HepG2 (cell line): ENCODE results near the gene PCSK5. TPM values are rescaled to one million over a fixed set of nuclear protein-coding genes. Genes with fewer than 3 reads are reported as not detected.
"Not testable (repeated sequence)": the region's sequence is repeated elsewhere in the genome, so short reads cannot be mapped to it uniquely, and the experiment has no call there.

ENCODE experiments used
- ATAC-seq: fragments of 200-7000 bp; cut with Tn5 transposase; 3 replicates; pipeline ENCODE4 v1.9.1; 2020; ENCODE audit warnings: mild to moderate bottlenecking, moderate library complexity
- BruUV-seq: library from RNA; stranded (reverse); fragments of 400-500 nt; replicated peaks from 2 replicates; lab custom pipeline; 2021; lab: Mats Ljungman, UMichigan
- CTCF ChIA-PET: fragments of 300-600 bp; formaldehyde crosslinking; extraction: SDS; loops from one replicate; lab custom pipeline; 2021; ENCODE audit warnings: low total read pairs, inconsistent platforms, low intra/inter-chr PET ratio; lab: Yijun Ruan, JAX
- POLR2A ChIA-PET: fragments of 350-600 bp; sonication (Branson Sonifier 250); formaldehyde crosslinking; loops from one replicate; lab custom pipeline; 2020; ENCODE audit warnings: antibody characterized with exemption, inconsistent platforms; lab: Yijun Ruan, JAX
- DNase-seq: peaks from one replicate; pipeline ENCODE4 v3.0.0-alpha.2; 2015; ENCODE audit warnings: low spot score
- FAIRE-seq: peaks from 3 replicates; lab custom pipeline; 2011; peaks lifted over from hg19 to GRCh38; lab: Jason Lieb, UNC
- H2AFZ ChIP-seq: one replicate; pipeline ENCODE4 v1.6.1; 2011; ENCODE audit warnings: low read length, inconsistent platforms
- H3K27ac ChIP-seq: fragments of 300-600 bp; 3 replicates; pipeline ENCODE4 v1.8.0; 2011; ENCODE audit warnings: mixed run types, mild to moderate bottlenecking, mixed read lengths, low read length, inconsistent platforms; ENCODE audit not compliant: insufficient read depth; ENCODE audit errors: extremely low read length
- H3K27me3 ChIP-seq, 2 experiments: fragments of 200-600 bp in 1 of 2; 2 replicates in 1 of 2; 3 replicates in 1 of 2; pipeline versions ENCODE4 v1.6.0 to v1.8.0; 2011; ENCODE audit warnings: low read length in 2 of 2, mild to moderate bottlenecking in 2 of 2, moderate library complexity in 2 of 2, inconsistent platforms in 1 of 2; ENCODE audit not compliant: insufficient read depth in 2 of 2, control insufficient read depth in 1 of 2
- H3K36me3 ChIP-seq, 2 experiments: fragments of 200-600 bp in 1 of 2; replicated peaks in 1 of 2; 2 replicates in 1 of 2; 3 replicates in 1 of 2; pipeline versions ENCODE4 v1.5.1 to v1.8.0; 2011; ENCODE audit warnings: low read length in 2 of 2, inconsistent platforms in 1 of 2; ENCODE audit not compliant: insufficient read depth in 2 of 2, control insufficient read depth in 1 of 2
- H3K4me1 ChIP-seq: 2 replicates; pipeline ENCODE4 v1.5.1; 2012; ENCODE audit warnings: low read length, inconsistent platforms; ENCODE audit not compliant: insufficient read depth
- H3K4me2 ChIP-seq: 2 replicates; pipeline ENCODE4 v1.6.0; 2011; ENCODE audit warnings: low read depth, low read length, inconsistent platforms
- H3K4me3 ChIP-seq, 3 experiments: fragments of 200-600 bp in 1 of 3; sonication (generic), shearing (Covaris generic) in 1 of 3; replicated peaks in 1 of 3; 2 replicates each; pipeline ENCODE4 v1.5.1; 2011 to 2016; ENCODE audit warnings: low read length in 3 of 3, inconsistent platforms in 2 of 3, low read depth in 2 of 3, mild to moderate bottlenecking in 2 of 3, control low read depth in 1 of 3, mixed read lengths in 1 of 3; ENCODE audit not compliant: insufficient read depth in 1 of 3
- H3K79me2 ChIP-seq: one replicate; pipeline ENCODE4 v1.6.1; 2011; ENCODE audit warnings: low read length, inconsistent platforms; ENCODE audit not compliant: insufficient read depth
- H3K9ac ChIP-seq: 2 replicates; pipeline ENCODE4 v1.6.0; 2011; ENCODE audit warnings: mild to moderate bottlenecking, low read depth, low read length, inconsistent platforms; ENCODE audit not compliant: insufficient read depth
- H3K9me3 ChIP-seq: 2 replicates; pipeline ENCODE4 v1.5.1; 2012; ENCODE audit warnings: mild to moderate bottlenecking, low read length
- H4K20me1 ChIP-seq: 2 replicates; pipeline ENCODE4 v1.6.0; 2011; ENCODE audit warnings: inconsistent platforms, mild to moderate bottlenecking, low read length, moderate library complexity; ENCODE audit not compliant: insufficient read depth
- ETV6 ChIP-seq: sonication (generic); formaldehyde crosslinking; conservative IDR thresholded peaks from 2 replicates; pipeline ENCODE4 v1.4.0; 2020; ENCODE audit warnings: missing genetic modification reagents
- MIER3 ChIP-seq: IDR thresholded peaks from 2 replicates; pipeline ENCODE4 v1.6.1; 2016; ENCODE audit warnings: missing compliant biosample characterization, borderline replicate concordance
- ZFAT ChIP-seq: sonication (generic); formaldehyde crosslinking; conservative IDR thresholded peaks from 2 replicates; pipeline ENCODE4 v1.8.1; 2023; ENCODE audit warnings: missing genetic modification reagents, inconsistent platforms
- ZFX ChIP-seq: sonication (generic); formaldehyde crosslinking; IDR thresholded peaks from 2 replicates; pipeline ENCODE4 v1.4.0; 2020; ENCODE audit warnings: mild to moderate bottlenecking, low read depth, missing genetic modification reagents, moderate library complexity
- ZNF276 ChIP-seq: sonication (generic); formaldehyde crosslinking; IDR thresholded peaks from 2 replicates; pipeline ENCODE4 v1.4.0; 2020; ENCODE audit warnings: mild to moderate bottlenecking, low read depth, missing genetic modification reagents
- WGBS: methylation state at CpG from one replicate; pipeline ENCODE4 v1.1.6; 2017; ENCODE audit warnings: low lambda C conversion rate; 5-methylcytosine and 5-hydroxymethylcytosine counted together
- in situ Hi-C: cut with HindIII; loops from 2 replicates; pipeline ENCODE4 v1.10.0; 2017; ENCODE audit warnings: low pct_unique_long_range_greater_than_20kb; ENCODE audit not compliant: extremely low pct_ligation_motif_present
- intact Hi-C: fragments of 100-400 bp; cut with micrococcal nuclease; formaldehyde crosslinking; loops from one replicate; pipeline ENCODE4 v1.10.0; 2022; ENCODE audit not compliant: unreplicated experiment
- polyA plus RNA-seq, 8 experiments: library from polyadenylated mRNA; depleted of rRNA in 3 of 8; stranded (reverse) in 7 of 8; unstranded in 1 of 8; fragments of >200 nt; fragmentation: Illumina TruSeq in 4 of 8; extraction: Trizol in 4 of 8; gene quantifications; 2 replicates each; pipeline versions ENCODE4 v1.2.1 to v1.2.3, GENCODE V29; 2011 to 2016; ENCODE audit warnings: low read depth in 4 of 8, missing spikeins in 1 of 8, mixed read lengths in 1 of 8; ENCODE audit not compliant: insufficient read depth in 1 of 8
- total RNA-seq, 5 experiments: library from RNA; depleted of rRNA; stranded (reverse); fragments of >200 nt; fragmentation: Illumina TruSeq; extraction: Trizol; gene quantifications; 2 replicates each; pipeline ENCODE4 v1.2.3, GENCODE V29; 2016; ENCODE audit warnings: low read depth in 1 of 5

Gene PCSK5
- total and polyA plus RNA-seq, 2 of the 13 experiments (the other 11 are each of a cell fraction or from before 2014, with no cell fraction given) = 0.55 to 0.66 TPM

GRCh38 chr9:75896193-75896592, 5.7 kb downstream of the PCSK5 start (continued):
- TF ChIP-seq ZFX = no peak
- no peak for TF ChIP-seq ETV6
- TF ChIP-seq ZNF276 = no peak
- TF ChIP-seq ZFAT = no peak
- TF ChIP-seq MIER3 (CRISPR knock-in tag) = no peak

- in situ Hi-C loops, FAIRE-seq: not testable (repeated sequence)
- 55% methylated on average over 7 of the region's 7 CpGs for WGBS
These were observed 10.5 kb downstream of the PCSK5 start for GRCh38 chr9:75900893-75901524.

More at GRCh38 chr9:75900893-75901524, 10.5 kb downstream of the PCSK5 start:
- H3K36me3 ChIP-seq, H3K79me2 ChIP-seq, H3K9ac ChIP-seq, DNase-seq, CTCF ChIA-PET, H3K4me2 ChIP-seq, H3K4me3 ChIP-seq, POLR2A ChIA-PET, H2AFZ ChIP-seq, ATAC-seq, H3K9me3 ChIP-seq, H4K20me1 ChIP-seq, H3K4me1 ChIP-seq, H3K27me3 ChIP-seq, BruUV-seq, H3K27ac ChIP-seq, intact Hi-C loops: not testable (repeated sequence)
